NOMO-1 treated with DMSO at 0.1 percent for 48 hours (cell line): ENCODE measurements around the gene RASSF4.

Experiments
- DNase-seq: peaks from one replicate; lab custom pipeline; 2025; ENCODE audit not compliant: unreplicated experiment; lab: John Stamatoyannopoulos, UW

RASSF4 gene, protein sequence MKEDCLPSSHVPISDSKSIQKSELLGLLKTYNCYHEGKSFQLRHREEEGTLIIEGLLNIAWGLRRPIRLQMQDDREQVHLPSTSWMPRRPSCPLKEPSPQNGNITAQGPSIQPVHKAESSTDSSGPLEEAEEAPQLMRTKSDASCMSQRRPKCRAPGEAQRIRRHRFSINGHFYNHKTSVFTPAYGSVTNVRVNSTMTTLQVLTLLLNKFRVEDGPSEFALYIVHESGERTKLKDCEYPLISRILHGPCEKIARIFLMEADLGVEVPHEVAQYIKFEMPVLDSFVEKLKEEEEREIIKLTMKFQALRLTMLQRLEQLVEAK

DNA sequence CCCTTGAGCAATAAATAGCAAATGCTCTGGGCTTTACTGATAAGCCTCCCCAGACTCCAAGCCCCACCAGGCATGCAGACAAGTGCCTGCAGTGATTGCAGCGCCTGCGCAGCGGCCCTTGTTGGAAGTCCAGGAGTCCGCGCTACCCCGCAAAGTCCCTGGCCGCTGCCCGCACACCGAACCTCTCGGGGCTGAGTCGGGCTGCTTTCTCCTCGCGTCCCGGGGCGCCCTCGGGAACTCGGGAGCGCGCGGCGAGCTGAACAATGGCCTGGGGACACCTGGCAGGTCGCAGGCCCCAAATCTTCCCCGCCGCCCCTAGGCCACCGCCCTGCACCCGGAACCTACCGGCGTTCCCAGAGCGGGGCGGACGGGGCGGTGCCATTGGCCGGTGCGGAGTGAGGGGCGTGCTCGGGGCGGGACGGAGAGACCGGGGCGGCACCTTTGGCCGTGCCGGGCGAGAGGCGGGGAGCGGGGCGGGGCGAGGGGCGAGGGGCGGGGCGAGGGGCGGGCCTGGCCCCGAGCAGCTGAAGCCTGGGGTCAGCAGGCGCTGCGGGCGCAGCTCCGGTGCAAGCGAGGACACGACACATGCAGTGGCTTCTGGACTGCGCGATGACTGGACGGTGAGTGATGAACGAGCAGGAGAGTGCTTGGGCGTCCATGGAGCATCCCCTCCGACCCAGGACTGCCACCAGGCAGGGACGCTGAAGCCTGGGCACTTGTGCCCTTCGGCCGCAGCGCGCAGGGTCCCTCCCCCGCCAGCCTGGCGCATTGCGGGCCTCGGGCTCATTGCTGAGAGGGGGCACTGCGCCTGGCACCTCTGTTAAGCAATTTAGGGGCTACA, at the start of gene RASSF4:
TSS of gene RASSF4 (plus strand) at position 556 of the 841 bp plus-strand sequence. CDS start 10,401 bp downstream, outside the sequence.
- peak; percentile 82 for DNase-seq

DNA sequence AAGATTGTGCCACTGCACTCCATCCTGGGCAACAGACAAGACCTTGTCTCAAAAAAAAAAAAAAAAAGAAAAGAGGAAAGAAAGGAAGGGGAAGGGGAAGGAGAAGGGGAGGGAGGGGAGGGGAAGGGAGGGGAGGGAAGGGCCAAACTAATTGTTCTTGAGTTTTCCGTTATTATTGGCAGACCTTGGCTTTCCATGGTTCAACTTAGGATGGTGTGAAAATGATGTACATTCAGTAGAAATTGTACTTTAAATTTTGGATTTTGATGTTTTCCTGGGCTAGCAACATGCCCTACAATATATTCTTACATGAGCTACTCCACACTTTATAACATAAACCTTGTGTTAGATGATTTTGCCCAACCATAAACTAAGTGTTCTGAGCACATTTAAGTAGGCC, 49.7 kb upstream of the RASSF4 start:
- no peak for DNase-seq

DNA sequence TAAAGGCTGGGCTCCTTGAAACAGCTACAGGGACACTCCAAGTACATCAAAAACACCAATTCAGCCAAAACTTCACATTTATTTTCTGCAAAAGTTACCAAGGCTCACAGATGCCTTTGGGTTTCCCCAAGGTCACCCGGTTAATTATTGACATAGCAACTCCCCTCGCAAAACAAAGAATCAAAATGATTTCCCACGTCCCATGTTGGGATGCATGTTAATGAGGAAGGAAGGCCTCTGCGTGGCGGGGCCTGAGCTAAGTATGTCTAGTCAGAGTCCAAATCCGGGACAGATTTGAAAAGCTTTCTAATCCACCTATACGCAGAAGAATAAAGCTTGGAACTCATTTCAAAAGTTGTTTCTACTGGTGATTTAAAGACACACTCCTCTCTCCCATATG, 49.0 kb upstream of the RASSF4 start:
- no peak for DNase-seq

DNA sequence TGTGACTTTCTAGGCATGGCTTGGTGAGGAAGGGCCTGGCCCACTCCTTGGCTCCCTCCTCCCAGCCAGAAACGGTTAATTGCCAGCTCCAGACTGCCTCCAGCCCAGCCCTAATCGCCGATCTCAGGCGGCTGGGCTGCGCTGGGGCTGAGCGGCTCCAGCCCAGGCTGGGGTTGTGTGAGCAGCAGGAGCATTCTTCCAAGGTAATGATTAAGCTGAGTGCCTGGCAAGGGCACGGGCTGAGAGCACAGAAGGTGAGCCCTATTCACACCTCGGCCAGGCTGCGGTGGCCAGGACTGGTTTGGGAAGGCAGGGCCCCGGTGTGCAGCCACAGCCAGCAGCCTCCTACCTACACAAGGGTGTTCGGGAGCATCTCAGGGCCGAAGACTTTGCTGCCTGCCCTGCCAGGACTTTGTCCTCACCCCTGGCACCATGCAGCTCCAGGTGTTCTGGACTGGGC, 48.5 kb upstream of the RASSF4 start, which contains the start of gene TMEM72:
TSS of gene TMEM72 (plus strand) at position 257 of the 460 bp plus-strand sequence. CDS start at position 433, 176 bp downstream.
- DNase-seq: no peak

DNA sequence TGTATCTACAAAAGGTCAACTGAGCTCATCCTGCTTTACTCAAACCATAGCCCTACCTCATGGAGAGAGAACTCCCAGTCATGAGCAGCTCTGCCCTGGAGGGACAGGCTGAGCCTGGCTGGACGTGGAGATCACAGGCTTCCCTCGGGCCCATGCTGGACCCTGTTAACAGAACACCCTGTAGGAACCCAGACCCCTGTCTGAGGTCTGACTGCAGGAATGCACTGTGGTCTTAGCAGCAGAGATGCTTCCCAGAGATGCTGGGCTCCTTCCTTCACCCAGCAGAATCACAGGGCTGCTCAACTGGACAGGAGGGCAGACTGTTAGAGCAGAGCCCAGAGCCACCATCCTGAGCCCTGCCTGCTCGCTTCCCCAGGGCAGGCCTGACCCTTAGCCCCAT, 47.7 kb upstream of the RASSF4 start:
- DNase-seq: no peak

DNA sequence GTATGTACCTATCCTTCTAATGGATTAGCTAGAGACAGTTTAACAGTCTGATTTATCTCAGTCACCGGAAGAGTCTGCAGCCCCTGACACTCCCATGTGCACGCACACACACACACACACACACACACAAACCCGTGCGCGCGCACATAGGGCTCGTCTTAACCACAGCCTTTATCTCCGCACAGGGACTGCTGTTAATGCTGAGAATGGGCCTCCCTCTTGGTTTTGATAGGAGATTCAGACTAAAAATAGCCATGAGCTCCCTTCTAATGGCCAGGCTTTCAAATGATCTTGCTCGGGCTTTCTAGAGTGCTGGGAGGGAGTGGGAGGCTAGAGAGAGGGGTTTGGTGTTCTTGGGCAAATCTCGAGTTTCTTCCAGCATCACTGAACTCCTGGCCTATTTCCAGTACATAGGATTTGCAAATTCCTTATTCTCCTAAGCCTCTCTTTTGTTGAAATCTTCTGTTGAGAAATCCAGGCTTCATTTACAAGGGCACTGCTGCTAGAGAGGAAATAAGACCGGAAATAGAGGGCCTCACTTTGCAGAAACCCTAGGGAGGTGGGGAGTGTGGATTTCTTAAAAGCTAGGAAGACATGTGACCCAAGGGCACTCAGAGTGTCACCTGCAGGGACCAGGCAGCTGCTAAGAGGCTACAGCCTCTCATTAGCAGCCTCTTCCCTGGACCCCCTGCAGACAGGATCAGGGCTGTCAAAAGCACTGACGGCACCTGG, 46.1 kb upstream of the RASSF4 start:
- DNase-seq: peak; percentile 90

DNA sequence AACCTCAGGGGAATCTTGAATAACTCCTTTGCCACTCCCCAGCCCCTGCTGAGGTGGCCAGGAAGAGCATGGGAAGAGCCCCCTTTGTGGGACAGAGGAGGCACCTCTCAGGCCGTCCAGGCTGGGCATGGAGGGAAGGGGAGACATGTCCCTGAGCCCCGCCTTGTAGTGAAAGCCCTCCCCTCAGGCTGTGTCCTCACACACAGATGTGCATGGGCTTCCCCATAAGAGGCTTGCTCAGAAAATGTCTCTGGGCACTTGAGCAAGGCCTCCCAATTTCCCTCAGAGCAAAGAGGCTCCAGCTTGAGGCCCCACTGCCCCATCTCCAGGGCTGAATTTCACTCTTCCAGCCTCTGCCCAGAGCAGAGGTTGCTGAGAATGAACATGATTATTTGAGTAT, 44.7 kb upstream of the RASSF4 start:
- DNase-seq: no peak

DNA sequence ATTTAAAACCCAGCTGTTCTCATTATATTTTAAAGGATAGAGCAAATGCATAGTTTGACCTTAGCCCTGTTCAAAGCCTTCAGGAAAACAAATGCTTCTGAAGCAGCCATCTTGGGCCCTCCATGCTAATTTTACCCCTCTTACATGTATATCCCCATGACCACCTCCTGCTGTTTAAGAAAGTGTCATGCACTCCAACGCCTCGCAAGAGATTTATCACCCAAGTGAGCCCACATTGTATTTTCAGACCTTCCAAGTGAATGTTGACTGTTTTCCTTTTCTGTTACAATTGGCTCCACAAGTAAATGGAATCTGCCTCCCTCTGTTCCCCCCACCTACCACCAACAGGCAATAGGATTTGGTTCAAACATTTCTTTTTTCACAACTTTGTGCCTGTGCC, 43.2 kb upstream of the RASSF4 start:
- no peak for DNase-seq

DNA sequence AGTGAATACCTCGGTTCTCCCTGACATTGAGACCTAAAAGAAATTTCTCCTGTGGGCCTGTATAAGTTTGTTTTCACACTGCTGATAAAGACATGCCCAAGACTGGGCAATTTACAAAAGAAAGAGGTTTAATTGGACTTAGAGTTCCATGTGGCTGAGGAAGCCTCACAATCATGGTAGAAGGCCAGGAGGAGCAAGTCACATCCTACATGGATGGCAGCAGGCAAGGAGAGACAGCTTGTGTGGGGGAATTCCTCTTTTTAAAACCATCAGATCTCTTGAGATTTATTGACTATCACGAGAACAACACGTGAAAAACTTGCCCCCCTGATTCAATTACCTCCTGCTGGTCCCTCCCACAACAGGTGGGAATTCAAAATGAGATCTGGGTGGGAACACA, 41.8 kb upstream of the RASSF4 start:
- no peak for DNase-seq

DNA sequence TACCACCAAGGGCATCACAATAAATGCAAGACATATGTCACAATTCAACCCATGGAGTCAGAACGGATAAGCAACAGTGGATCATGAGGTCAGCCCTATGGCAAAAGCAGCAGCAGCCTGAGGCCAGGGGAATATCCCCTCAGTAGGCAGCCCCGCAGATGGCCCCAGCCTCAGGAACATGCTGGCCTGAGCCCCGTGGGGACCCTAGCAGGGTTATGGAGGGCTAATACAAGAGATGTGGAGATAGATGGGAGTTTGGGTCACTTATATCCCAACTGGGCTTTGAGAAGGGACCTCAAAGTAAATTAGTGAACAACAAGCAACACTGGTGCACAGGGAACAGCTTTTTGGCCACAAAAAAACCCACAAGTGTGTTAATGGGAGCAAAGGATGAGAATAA, 39.4 kb upstream of the RASSF4 start:
- no peak for DNase-seq

DNA sequence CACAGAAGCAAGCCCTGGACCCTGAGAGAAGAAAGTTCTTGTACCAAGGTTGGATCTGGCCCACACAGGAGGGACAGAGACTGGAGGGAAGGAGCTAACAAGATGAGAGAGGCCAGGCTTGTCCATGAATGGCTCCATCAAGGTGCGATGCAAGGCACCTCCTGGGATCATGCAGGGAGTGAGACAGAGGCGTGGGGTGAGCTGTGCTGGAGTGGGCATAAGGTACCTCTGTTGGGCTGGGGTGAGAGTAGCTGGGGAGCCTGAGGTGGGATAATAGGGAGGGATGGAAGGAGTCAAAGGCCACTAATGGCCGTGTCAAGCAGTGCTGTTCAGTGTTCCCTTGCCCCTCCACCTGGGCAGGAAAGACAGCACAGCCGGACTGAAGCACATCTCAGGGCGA, 38.5 kb upstream of the RASSF4 start:
- no peak for DNase-seq

DNA sequence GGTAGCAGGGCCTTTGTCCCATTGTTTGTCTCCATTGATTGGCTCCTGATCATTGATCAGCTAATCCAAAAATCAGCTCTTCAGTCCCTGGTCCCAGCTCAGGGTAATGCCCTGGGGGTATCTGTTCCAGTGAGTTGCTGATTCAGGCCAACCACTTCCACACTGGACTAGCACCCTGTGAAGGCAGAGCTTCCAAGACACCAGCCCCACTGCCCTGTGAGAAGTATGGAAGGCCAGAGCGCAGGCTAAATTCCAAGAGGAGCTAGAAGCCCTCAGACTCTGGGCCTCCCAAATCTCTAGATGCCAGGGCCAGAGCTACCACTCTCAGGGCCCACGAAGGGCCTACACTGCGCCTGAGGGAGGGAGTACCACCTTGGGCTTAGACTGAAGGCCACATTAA, 38.1 kb upstream of the RASSF4 start:
- DNase-seq: no peak

DNA sequence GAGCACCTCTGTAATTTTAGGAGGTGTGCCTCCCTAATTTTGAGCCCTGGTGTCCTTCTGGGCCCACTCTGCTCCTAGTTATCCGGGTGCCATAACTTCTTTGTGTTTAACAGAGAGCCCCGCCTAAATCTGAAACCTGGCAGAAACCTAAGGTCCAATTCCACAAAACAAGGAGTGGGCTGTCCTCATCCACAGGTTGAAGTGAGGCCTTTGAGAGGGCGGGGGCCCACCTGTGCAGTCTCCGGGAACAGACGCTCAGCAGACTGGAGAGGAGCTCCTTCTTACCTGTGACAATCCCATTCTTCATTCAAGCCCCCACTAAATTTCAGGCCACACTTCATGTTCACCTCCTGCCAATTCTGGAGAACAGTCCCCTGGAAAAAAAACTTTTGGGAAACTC, 37.6 kb upstream of the RASSF4 start:
- DNase-seq: no peak

DNA sequence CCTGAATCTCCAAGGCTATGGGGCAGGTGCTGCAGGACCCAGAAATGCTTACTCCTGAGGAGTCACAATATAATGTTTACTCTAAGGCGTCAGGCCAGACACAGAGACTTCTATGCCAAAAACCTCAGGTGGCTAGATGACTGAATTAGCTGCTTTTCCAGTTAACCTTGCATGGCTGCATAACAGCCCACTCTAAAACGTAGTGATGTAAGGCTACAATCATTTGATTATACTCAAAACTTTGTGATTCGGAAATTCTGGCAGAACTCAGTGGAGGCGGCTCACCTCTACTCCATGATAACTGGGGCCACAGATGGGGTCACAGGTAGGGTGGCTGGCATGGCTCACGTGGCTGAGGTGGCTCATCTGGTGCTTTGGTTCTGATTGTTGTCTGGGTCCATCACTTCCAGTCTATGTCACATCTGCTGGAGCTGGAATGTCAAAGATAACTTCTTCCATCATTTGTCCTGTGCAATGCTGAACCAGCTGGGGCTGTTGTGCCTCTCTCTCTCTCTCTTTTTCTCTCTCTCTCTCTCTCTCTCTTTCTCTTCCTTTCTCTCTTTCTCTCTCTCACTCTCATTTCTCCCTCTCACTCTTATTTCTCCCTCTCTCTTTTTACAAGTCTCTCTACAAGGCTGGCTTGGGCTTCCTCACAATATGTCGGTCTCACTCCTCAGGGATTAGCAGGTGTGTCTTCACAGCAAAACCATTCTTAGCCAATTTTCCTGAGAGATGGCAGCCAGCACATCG, 36.6 kb upstream of the RASSF4 start:
- no peak for DNase-seq

DNA sequence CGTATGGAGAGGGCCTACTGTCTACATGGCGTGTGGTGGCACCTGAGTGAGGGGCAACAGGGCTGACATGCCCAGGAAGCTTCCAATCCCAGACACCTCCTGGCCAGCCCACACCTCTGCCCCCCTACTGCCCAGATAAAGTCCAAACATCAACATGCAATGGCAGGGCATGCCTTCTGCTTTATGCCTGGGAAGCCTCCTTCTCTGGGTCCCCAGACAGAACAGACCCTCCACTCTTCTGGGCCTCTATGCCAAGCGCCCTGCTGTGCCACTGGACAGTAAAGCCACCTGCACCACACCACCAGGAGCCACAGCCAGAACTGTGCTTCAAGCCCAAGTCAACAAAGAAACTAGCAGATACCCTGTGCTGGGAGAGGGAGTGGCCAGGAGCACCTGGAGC, 36.0 kb upstream of the RASSF4 start:
- no peak for DNase-seq

DNA sequence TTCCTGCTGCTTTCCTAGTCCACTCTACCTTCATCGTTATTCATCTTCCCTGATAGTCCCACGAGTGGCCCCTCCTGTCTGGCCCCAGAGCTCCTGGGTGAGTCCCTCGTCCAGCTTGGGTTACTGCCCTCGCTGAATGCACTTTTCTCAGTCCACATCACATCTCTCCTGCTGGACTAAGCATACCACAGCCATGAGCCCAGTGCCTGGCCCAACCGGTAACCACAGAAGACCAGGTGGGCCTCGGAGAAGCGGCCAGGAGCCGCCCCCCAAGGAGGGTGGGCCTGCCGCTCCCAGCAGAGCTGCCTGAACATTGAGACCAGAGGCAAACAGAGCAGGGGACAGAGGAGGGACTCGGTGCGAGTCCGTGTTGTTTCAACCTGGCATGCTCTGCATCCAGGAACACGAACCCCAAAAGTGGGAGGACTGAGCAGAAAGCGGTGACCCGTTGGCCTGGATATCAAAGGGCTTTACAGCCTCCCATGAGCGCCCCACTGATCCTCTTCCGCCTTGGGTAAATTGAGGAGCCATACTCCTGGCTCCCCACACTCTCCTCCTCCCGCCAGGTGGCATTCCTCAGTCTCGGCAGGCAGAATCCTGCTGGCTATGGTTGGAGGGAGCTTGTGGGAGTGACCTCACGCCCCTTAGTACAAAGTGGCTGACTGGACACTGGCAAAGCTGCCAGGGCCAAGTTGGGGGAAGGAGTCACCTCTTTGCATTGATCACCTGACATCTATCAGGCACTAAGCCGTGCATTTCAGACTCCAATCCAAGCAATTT, 35.2 kb upstream of the RASSF4 start:
- DNase-seq: no peak

DNA sequence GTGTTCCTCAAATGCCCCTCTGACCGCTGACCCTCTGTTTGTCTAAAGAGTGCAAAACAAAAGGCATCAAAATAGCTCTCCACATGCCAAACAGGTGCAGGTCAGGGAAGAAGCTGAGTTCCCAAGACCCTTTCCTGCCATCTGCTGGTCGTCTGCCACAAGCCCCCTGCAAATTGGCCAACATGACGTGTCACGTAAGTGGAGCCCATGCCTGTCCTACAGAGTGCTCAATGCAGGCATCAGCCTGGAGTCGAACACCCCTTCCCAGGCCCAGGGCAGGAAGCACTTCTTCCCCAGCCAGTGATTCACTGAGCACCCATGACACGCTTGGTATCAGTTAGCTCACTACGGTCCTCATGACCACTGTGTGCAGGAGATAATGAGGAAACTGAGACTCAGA, 34.4 kb upstream of the RASSF4 start:
- peak; percentile 21 for DNase-seq

DNA sequence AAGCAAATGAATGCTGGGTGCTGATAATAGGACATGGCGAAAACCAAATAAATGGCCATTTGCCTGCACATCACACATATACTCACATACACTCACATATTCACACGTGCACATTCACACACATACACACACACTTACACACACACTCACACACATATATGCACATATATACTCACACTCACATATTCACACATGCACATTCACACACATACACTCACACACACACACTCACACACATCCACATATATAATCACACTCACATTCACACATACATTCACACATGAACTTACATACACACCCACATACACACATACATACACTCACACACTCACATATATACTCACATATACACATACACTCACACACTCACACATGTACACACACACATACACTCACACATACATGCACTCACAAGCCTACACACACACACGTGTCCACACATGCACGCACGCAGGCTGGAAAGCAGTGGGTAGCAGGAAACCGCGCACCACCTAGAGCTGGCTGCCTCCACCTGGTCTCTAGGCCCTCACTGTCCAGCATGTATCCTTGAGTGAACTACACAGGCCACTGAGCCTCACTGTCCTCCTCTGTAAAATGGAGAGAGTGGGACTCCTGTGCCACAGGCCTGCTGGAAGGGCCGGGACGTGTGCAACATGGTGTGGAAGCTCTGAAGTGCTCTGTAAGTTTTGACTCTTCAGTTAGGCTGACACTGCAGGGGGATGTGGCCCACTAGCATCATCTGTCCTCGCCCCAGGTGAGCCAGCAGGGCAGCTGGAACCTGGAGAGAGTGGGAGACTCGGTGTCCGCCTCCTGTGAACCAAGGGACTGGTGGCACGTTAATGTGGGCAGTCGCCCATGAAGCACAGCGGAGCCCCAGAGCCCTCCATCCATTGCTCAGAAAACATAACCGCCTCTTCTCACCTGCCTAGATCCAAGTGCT, 33.5 kb upstream of the RASSF4 start:
- DNase-seq: no peak

DNA sequence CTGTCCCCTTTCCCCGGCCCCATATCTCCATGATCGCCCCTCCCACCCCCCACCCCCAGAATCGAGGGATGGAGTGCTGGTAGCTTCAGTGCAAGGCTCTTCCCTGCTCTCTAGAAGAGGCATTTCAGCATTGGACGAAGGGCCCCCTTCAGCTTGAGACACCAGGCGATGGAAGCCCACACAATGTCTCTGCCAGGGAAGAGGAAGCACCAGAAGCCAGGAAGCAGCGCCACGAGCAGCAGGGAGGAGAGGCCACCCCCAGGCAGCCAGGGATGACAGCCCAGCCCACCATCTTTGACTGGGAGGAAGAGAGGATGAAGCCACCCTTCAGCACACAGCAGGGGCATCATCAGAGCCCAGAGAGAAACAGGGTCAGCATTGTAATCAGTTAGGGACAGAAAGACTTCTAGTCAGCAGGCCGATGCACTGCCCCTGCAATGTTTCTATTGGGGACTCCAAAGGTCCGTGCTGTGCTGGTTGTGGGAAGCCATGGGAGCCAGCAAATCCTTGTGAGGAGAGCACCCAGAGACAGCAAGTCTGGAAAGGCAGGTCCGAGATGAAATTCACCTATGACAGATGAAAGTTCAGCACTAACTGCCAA, 32.8 kb upstream of the RASSF4 start:
- DNase-seq: no peak
